NCI-H187 treated with DMSO at 0.1 percent for 48 hours (cell line): ENCODE data around the gene TMC5.
"Not testable (repeated sequence)": the region's sequence is repeated elsewhere in the genome, so short reads cannot be mapped to it uniquely, and the experiment has no call there.

ENCODE experiments used
- DNase-seq: peaks from one replicate; lab custom pipeline; 2025; lab: John Stamatoyannopoulos, UW

Gene TMC5, protein sequence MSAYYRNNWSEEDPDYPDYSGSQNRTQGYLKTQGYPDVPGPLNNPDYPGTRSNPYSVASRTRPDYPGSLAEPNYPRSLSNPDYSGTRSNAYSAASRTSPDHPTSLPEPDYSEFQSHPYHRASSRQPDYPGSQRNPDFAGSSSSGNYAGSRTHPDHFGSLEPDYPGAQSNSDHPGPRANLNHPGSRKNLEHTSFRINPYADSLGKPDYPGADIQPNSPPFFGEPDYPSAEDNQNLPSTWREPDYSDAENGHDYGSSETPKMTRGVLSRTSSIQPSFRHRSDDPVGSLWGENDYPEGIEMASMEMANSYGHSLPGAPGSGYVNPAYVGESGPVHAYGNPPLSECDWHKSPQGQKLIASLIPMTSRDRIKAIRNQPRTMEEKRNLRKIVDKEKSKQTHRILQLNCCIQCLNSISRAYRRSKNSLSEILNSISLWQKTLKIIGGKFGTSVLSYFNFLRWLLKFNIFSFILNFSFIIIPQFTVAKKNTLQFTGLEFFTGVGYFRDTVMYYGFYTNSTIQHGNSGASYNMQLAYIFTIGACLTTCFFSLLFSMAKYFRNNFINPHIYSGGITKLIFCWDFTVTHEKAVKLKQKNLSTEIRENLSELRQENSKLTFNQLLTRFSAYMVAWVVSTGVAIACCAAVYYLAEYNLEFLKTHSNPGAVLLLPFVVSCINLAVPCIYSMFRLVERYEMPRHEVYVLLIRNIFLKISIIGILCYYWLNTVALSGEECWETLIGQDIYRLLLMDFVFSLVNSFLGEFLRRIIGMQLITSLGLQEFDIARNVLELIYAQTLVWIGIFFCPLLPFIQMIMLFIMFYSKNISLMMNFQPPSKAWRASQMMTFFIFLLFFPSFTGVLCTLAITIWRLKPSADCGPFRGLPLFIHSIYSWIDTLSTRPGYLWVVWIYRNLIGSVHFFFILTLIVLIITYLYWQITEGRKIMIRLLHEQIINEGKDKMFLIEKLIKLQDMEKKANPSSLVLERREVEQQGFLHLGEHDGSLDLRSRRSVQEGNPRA

DNA sequence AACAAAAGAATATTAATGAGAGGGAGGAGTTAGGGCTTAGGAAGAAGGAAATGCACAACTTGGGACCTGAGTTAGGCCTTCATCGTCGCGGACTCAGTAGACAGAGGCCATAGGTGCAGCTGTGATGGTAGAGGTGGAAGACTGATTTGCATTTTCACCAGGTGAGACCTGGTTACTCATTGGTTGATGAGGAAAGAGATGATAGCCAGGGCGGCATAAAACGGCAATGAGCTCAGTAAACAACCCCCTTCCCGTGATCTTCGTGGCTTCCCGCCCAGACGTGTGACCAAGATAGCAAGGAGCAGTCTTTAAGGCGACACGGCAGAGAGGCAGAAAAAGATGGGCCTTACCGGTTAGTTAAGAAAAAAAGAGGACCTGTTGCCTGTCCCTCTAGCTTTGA is at the start of gene TMC5:
Gene TMC5 (plus strand): TSS at position 244 of the 400 bp plus-strand sequence. CDS start 22,156 bp downstream, outside the sequence.
- DNase-seq: no peak

DNA sequence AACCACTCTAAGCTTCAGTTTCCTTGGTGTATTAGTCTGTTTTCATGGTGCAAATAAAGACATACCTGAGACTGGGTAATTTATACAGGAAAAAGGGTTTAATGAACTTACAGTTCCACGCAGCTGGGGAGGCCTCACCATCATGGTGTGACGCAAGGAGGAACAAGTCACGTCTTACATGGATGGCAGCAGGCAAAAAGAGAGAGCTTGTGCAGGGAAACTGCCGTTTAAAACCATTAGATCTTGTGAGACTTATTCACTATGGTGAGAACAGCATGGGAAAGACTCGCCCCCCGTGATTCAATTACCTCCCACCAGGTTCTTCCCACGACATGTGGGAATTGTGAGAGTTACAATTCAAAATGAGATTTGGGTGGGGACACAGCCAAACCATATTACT is 45.1 kb upstream of the TMC5 start:
- not testable (repeated sequence) for DNase-seq

DNA sequence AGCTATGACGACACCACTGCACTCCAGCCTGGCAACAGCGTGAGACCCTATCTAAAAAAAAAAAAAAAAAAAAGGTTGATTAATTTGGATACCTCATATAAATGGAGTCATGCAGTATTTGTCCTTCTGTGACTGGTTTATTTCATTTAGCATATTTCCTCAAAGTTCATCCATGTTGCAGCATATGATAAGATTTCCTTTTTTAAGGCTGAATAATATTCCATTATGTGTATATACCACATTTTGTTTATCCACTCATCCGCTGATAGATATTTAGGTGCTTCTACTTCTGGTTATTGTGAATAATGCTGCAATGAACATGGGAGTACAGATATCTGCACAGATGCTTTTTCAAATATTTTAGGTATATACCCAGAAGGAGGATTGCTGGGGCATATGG is 43.3 kb upstream of the TMC5 start:
- DNase-seq: no peak

DNA sequence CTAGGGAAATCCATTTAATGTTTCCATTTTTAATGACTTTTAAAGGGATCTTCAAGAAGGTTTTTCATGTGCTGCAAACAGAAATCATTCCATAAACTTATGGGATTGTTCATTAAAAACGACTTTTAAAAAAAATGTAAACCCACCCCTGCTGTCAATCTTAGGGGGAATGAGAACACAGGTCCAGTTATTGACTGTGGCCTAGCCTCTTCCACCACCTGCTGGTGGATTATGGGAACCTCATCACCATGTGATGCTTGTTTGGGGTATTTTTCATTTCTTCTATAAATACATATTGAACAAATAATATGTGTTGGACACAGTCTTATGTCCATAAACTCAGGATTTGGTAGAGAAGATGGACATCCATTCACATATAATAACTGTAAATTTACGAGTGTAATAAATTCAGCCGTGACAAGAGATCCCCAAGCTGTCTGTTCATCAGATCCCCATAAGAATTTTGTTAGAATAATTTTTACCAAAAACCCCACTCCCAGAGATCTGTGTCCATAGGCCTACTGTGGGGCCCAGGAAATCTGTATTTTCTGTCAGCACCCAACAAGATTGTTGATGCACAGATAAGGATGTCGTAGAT is 42.0 kb upstream of the TMC5 start:
- DNase-seq: no peak

DNA sequence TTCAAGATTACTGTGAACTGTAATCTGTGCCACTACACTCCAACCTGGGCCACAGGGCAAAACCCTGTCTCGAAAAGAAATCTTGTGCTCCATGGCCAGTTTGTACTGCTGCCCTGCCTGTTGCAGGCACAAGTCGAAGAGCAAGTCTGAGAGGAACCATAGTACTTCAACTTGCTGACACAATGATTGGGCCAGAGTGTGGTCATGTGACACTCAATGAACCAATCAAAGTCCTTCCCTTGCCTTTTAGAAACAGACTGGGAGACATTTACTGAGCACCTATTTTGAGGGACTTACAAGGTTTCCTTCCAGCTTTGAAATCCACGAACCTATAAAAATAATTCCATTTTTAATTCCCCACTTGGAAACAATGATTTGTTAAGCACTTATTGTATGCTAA is 39.8 kb upstream of the TMC5 start:
- DNase-seq: no peak

DNA sequence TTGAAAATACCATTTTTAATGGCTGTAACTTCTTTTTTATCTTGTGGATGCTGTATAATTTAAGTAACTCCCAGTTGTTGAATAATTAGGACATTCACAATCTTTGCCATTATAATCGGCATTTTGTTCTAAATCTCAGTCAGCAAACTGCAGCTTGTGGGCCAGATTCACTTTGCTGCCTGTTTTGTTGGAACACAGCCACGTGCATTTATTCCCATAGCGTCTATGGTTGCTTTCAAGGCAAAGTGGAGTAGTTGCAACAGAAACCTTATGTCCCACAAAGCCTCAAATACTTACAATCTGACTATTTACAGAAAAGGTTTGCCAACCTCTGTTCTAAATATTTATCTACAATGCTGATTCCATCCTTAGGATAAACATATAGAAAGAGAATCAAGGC is 39.2 kb upstream of the TMC5 start:
- no peak for DNase-seq

- no peak for DNase-seq
These were observed 37.8 kb upstream of the TMC5 start for GRCh38 chr16:19379838-19380237.

DNA sequence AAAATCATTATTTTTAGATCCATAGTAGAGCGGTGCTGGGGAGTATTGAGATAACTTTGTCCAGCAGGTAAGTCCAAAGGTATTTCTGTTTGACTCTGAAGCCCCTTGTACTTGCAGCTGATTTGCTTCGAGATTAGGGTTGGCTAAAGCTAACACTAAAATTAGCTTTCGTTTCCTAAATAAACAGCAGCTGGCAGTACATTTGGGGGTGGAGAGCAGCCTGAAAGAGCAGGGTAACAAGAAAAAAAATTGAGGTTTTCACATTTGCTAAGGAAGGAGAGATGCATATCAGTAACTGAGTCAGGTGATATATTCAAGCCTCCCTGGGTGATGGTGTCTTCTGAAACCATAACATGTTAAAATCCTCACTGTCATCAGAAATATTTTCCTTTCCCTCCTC is 37.4 kb upstream of the TMC5 start:
- no peak for DNase-seq

GRCh38 chr16:19382084-19382801 is 35.4 kb upstream of the TMC5 start:
- DNase-seq: no peak

- no peak for DNase-seq
These were observed 34.5 kb upstream of the TMC5 start for GRCh38 chr16:19382887-19383816.

GRCh38 chr16:19384656-19385055 is 33.0 kb upstream of the TMC5 start:
- no peak for DNase-seq

GRCh38 chr16:19386525-19386924 is 31.2 kb upstream of the TMC5 start:
- DNase-seq: no peak

DNA sequence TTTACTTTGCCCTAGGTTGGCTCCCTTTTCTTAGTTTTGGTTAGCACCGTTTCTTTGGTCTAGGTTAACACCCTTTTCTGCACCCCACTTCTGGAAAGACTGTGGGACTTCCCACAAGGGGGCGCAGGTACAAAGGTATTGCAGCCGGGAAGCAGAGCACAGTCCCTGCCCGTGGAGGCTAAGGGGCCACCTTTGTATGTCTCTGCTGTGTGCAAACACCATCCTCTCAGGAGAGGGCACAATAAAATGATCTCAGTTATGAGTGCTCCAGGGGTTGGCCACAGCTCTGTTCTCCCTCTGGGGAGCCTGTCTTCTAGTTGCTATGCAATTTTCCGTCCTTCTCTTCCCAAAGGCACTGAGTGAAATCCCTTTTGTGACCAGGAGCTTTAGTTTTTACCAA is 28.4 kb upstream of the TMC5 start:
- no peak for DNase-seq

DNA sequence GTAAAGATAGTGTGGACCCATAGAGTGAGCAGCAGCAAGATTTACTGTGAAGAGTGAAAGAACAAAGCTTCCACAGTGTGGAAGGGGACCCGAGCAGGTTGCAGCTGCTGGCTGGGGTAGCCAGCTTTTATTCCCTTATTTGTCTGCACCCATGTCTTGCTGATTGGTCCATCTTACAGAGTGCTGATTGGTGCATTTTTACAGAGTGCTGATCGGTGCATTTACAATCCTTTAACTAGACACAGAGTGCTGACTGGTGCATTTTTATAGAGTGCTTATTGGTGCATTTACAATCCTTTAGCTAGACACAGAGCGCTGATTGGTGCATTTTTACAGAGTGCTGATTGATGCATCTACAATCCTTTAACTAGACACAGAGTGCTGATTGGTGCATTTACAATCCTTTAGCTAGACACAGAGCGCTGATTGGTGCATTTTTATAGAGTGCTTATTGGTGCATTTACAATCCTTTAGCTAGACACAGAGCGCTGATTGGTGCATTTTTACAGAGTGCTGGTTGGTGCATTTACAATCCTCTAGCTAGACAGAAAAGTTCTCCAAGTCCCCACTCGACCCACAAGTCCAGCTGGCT is 26.4 kb upstream of the TMC5 start:
- not testable (repeated sequence) for DNase-seq

- no peak for DNase-seq
These were observed 25.3 kb upstream of the TMC5 start for GRCh38 chr16:19392352-19392751.

DNA sequence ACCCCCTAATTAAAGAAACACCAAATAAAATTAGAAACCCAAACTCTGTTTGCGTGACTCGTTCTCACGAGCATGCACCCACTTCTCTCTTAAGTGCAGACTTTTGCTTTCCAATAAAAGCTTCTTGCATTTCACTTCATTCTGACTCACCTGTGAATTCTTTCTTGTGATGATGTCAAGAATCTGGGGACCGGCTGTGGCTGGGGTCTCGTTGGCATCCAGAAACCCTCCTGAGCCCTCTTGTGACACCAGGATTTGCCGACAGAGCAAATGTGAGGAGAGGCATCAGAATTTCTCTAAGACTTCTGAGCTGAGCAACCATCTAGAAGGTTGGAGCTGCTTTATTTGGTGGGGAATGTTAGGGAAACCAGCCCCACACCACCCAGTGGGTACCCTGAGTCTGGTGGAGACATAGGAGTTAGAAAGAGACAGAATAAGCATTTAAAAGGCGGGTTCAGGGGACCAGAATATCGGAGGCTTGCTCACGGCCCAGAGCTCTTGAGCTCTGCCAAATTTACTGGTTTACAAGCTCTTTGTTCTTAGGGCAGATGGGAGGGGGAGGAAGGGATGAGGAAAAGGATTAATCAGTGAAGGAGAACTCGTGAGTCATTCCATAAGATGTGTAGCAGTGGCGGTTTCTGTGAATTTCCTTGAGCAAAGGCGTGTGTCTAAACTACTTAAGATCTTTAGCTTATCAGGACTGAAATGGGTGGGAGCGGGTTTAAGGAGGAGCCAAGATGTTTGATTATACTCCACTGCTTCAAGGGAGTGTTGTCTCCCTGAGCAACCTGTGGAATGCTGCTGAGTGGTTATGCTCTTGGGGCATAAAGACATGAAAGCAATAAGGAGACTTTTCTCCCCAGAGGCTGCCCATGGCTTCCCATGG is 24.2 kb upstream of the TMC5 start:
- no peak for DNase-seq

DNA sequence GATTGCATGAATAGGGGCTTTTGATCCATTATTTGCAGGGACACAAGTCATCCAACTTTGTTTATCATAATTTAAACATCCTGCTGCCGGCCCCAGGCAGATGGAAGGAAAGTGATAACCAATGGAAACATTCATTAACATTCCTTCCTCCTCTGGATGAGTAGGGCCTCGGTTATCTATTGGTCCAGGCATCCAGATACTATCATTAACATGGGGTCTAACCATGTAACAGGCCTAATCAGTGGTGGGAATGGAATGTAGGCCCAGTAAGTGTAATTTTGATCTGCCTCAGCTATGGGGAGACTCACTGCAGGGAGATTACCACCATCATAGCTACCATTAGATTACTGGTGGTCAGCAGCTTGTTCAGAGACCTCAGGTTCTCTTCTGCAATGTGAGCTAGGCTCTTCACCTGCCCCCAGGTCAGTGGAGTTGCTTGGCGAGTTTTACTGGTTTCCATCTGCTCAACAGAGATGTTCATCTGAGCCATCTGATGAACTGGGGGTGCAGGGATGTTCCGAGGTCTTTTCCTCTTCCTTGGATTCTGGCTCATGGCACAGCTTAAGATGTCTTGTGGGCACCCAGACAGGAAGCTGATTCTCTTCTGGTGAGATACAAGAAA is 21.9 kb upstream of the TMC5 start:
- DNase-seq: not testable (repeated sequence)

GRCh38 chr16:19396555-19397011 is 21.1 kb upstream of the TMC5 start:
- peak; percentile 30 for DNase-seq

GRCh38 chr16:19397373-19397772 is 20.3 kb upstream of the TMC5 start:
- DNase-seq: not testable (repeated sequence)
